HEK293 (cell line): ENCODE measurements around the gene PSTPIP2.
"Not testable (repeated sequence)": the region's sequence is repeated elsewhere in the genome, so short reads cannot be mapped to it uniquely, and the experiment has no call there.

Experiments
- CTCF ChIA-PET: fragments of 350-600 bp; formaldehyde crosslinking; extraction: SDS; loops from one replicate; lab custom pipeline; 2021; ENCODE audit warnings: antibody characterized with exemption; lab: Yijun Ruan, JAX
- POLR2A ChIA-PET: fragments of 300-600 bp; formaldehyde crosslinking; extraction: SDS; loops from one replicate; lab custom pipeline; 2020; ENCODE audit warnings: antibody characterized with exemption, inconsistent platforms; lab: Yijun Ruan, JAX
- H3K27ac ChIP-seq: fragments of 200-500 bp; sonication (Bioruptor generic); 2 replicates; pipeline ENCODE4 v1.5.1; 2014; ENCODE audit warnings: low read depth, low read length, control low read depth, inconsistent platforms; ENCODE audit errors: extremely low read depth
- H3K36me3 ChIP-seq, 2 experiments: fragments of 200-500 bp in 1 of 2; sonication (Bioruptor generic) in 1 of 2; 1 replicate in 1 of 2; 2 replicates in 1 of 2; pipeline ENCODE4 v1.5.1; 2014 to 2017; ENCODE audit warnings: inconsistent platforms in 2 of 2, low read length in 2 of 2; ENCODE audit not compliant: control insufficient read depth in 2 of 2, insufficient read depth in 1 of 2
- H3K4me1 ChIP-seq: fragments of 200-500 bp; sonication (Bioruptor generic); 2 replicates; pipeline ENCODE4 v1.5.1; 2014; ENCODE audit warnings: mild to moderate bottlenecking, low read length, inconsistent platforms; ENCODE audit not compliant: control insufficient read depth, insufficient read depth
- H3K4me3 ChIP-seq: 2 replicates; pipeline ENCODE4 v1.5.1; 2011; ENCODE audit warnings: low read depth, mild to moderate bottlenecking, control low read depth, low read length, moderate library complexity
- H3K9me3 ChIP-seq: fragments of 200-500 bp; sonication (Bioruptor generic); 2 replicates; pipeline ENCODE4 v1.5.1; 2014; ENCODE audit warnings: low read depth, low read length, inconsistent platforms; ENCODE audit not compliant: control insufficient read depth, insufficient read depth
- AEBP2 ChIP-seq: fragments of 450-650 bp; formaldehyde crosslinking; IDR thresholded peaks from 2 replicates; pipeline ENCODE4 v1.5.1; 2016; ENCODE audit warnings: missing biosample characterization, missing genetic modification characterization, borderline replicate concordance
- EGR2 ChIP-seq: fragments of 450-650 bp; formaldehyde crosslinking; IDR thresholded peaks from 2 replicates; pipeline ENCODE4 v1.5.1; 2016; ENCODE audit warnings: low read depth, missing biosample characterization, missing genetic modification characterization
- GLIS2 ChIP-seq: fragments of 450-650 bp; formaldehyde crosslinking; IDR thresholded peaks from 2 replicates; pipeline ENCODE4 v1.5.1; 2016; ENCODE audit warnings: missing biosample characterization, missing genetic modification characterization
- INSM2 ChIP-seq: fragments of 450-650 bp; formaldehyde crosslinking; IDR thresholded peaks from 2 replicates; pipeline ENCODE4 v1.5.1; 2016; ENCODE audit warnings: missing biosample characterization, missing genetic modification characterization
- KLF16 ChIP-seq: fragments of 450-650 bp; formaldehyde crosslinking; IDR thresholded peaks from 2 replicates; pipeline ENCODE4 v1.5.1; 2017; ENCODE audit warnings: missing biosample characterization, missing genetic modification characterization
- PRDM1 ChIP-seq: fragments of 450-650 bp; formaldehyde crosslinking; IDR thresholded peaks from 2 replicates; pipeline ENCODE4; 2016; ENCODE audit warnings: missing biosample characterization, missing genetic modification characterization
- RBAK ChIP-seq: fragments of 450-650 bp; formaldehyde crosslinking; IDR thresholded peaks from 2 replicates; pipeline ENCODE4 v1.5.1; 2016; ENCODE audit warnings: missing biosample characterization, missing genetic modification characterization
- SCRT2 ChIP-seq: fragments of 450-650 bp; formaldehyde crosslinking; IDR thresholded peaks from 2 replicates; pipeline ENCODE4 v1.5.1; 2016; ENCODE audit warnings: missing biosample characterization, missing genetic modification characterization
- SP7 ChIP-seq: fragments of 450-650 bp; formaldehyde crosslinking; IDR thresholded peaks from 2 replicates; pipeline ENCODE4 v1.5.1; 2016; ENCODE audit warnings: missing biosample characterization, missing genetic modification characterization
- ZBTB6 ChIP-seq: fragments of 450-650 bp; formaldehyde crosslinking; IDR thresholded peaks from 2 replicates; pipeline ENCODE4 v1.5.1; 2017; ENCODE audit warnings: missing biosample characterization, missing genetic modification characterization
- ZFP3 ChIP-seq: fragments of 450-650 bp; formaldehyde crosslinking; IDR thresholded peaks from 2 replicates; pipeline ENCODE4 v1.5.1; 2016; ENCODE audit warnings: low read depth, missing biosample characterization, missing genetic modification characterization
- ZIC2 ChIP-seq: fragments of 450-650 bp; formaldehyde crosslinking; IDR thresholded peaks from 2 replicates; pipeline ENCODE4 v1.5.1; 2016; ENCODE audit warnings: missing biosample characterization, missing genetic modification characterization
- ZNF132 ChIP-seq: fragments of 450-650 bp; formaldehyde crosslinking; IDR thresholded peaks from 2 replicates; pipeline ENCODE4 v1.5.1; 2017; ENCODE audit warnings: missing biosample characterization, missing genetic modification characterization, borderline replicate concordance
- ZNF138 ChIP-seq: fragments of 450-650 bp; formaldehyde crosslinking; IDR thresholded peaks from 2 replicates; pipeline ENCODE4 v1.5.1; 2016; ENCODE audit warnings: missing biosample characterization, missing genetic modification characterization, borderline replicate concordance
- ZNF175 ChIP-seq: fragments of 450-650 bp; formaldehyde crosslinking; IDR thresholded peaks from 2 replicates; pipeline ENCODE4 v1.5.1; 2016; ENCODE audit warnings: missing biosample characterization, missing genetic modification characterization
- ZNF266 ChIP-seq: fragments of 450-650 bp; formaldehyde crosslinking; IDR thresholded peaks from 2 replicates; pipeline ENCODE4 v1.5.1; 2016; ENCODE audit warnings: missing biosample characterization, missing genetic modification characterization, low read depth
- ZNF274 ChIP-seq, 2 experiments: fragments of 200-500 bp in 1 of 2; fragments of 450-650 bp in 1 of 2; sonication (Bioruptor generic) in 1 of 2; formaldehyde crosslinking in 1 of 2; IDR thresholded peaks; 2 replicates each; pipeline versions ENCODE4 v1.5.1 to v1.6.1; 2014 to 2016; ENCODE audit warnings: borderline replicate concordance in 1 of 2, inconsistent platforms in 1 of 2, low read length in 1 of 2, missing biosample characterization in 1 of 2, missing genetic modification characterization in 1 of 2
- ZNF302 ChIP-seq: fragments of 450-650 bp; formaldehyde crosslinking; IDR thresholded peaks from 2 replicates; pipeline ENCODE4 v1.5.1; 2016; ENCODE audit warnings: missing biosample characterization, missing genetic modification characterization, low read depth
- ZNF311 ChIP-seq: fragments of 450-650 bp; formaldehyde crosslinking; IDR thresholded peaks from 2 replicates; pipeline ENCODE4 v1.5.1; 2017; ENCODE audit warnings: missing biosample characterization, missing genetic modification characterization, borderline replicate concordance
- ZNF391 ChIP-seq: fragments of 450-650 bp; formaldehyde crosslinking; IDR thresholded peaks from 2 replicates; pipeline ENCODE4 v1.5.1; 2016; ENCODE audit warnings: low read depth, missing biosample characterization, missing genetic modification characterization, borderline replicate concordance
- ZNF404 ChIP-seq: fragments of 450-650 bp; formaldehyde crosslinking; IDR thresholded peaks from 2 replicates; pipeline ENCODE4 v1.5.1; 2017; ENCODE audit warnings: missing biosample characterization, missing genetic modification characterization
- ZNF416 ChIP-seq: fragments of 450-650 bp; formaldehyde crosslinking; IDR thresholded peaks from 2 replicates; pipeline ENCODE4 v1.5.1; 2016; ENCODE audit warnings: missing biosample characterization, missing genetic modification characterization
- ZNF426 ChIP-seq: fragments of 450-650 bp; formaldehyde crosslinking; IDR thresholded peaks from 2 replicates; pipeline ENCODE4 v1.5.1; 2017; ENCODE audit warnings: missing biosample characterization, missing genetic modification characterization, mild to moderate bottlenecking, inconsistent platforms, moderate library complexity
- ZNF558 ChIP-seq: fragments of 450-650 bp; formaldehyde crosslinking; IDR thresholded peaks from 2 replicates; pipeline ENCODE4 v1.5.1; 2016; ENCODE audit warnings: missing biosample characterization, missing genetic modification characterization
- ZNF580 ChIP-seq: fragments of 450-650 bp; formaldehyde crosslinking; IDR thresholded peaks from 2 replicates; pipeline ENCODE4 v1.5.1; 2016; ENCODE audit warnings: missing biosample characterization, missing genetic modification characterization
- ZNF654 ChIP-seq: fragments of 450-650 bp; formaldehyde crosslinking; IDR thresholded peaks from 2 replicates; pipeline ENCODE4 v1.5.1; 2016; ENCODE audit warnings: low read depth, missing biosample characterization, missing genetic modification characterization
- ZNF791 ChIP-seq: fragments of 450-650 bp; formaldehyde crosslinking; IDR thresholded peaks from 2 replicates; pipeline ENCODE4 v1.5.1; 2016; ENCODE audit warnings: missing biosample characterization, missing genetic modification characterization
- ZSCAN16 ChIP-seq: fragments of 450-650 bp; formaldehyde crosslinking; IDR thresholded peaks from 2 replicates; pipeline ENCODE4 v1.5.1; 2016; ENCODE audit warnings: missing biosample characterization, missing genetic modification characterization

PSTPIP2 gene

GRCh38 chr18:46048641-46049040, 23.4 kb downstream of the PSTPIP2 start:
- H3K9me3 ChIP-seq: no peaks in the 10 kb centered on the region
- H3K4me3 ChIP-seq: no peak overlapping the region
- POLR2A ChIA-PET: no interaction called here
- H3K27ac ChIP-seq: no peak overlapping the region
- H3K4me1 ChIP-seq: no peaks in the 10 kb centered on the region
- TF ChIP-seq ZNF138 (tag by site-specific recombination): no peak
- TF ChIP-seq ZNF654: no peak
- TF ChIP-seq ZNF558: no peak
- TF ChIP-seq ZNF311: no peak
- TF ChIP-seq ZBTB6: no peak
- no peak for TF ChIP-seq ZNF302 (tag by site-specific recombination)
- TF ChIP-seq ZNF404: no peak
- TF ChIP-seq ZNF580 (tag by site-specific recombination): no peak
- no peak for TF ChIP-seq ZIC2 (tag by site-specific recombination)
- no peak for TF ChIP-seq ZFP3 (tag by site-specific recombination)
- TF ChIP-seq KLF16 (tag by site-specific recombination): no peak
- TF ChIP-seq INSM2 (tag by site-specific recombination): no peak
- TF ChIP-seq ZNF426 (tag by site-specific recombination): no peak
- TF ChIP-seq SCRT2: no peak
- no peak for TF ChIP-seq ZNF132 (tag by site-specific recombination)
- no peak for TF ChIP-seq ZNF416 (tag by site-specific recombination)
- no peak for TF ChIP-seq AEBP2 (tag by site-specific recombination)
- no peak for TF ChIP-seq ZSCAN16 (tag by site-specific recombination)
- no peak for TF ChIP-seq SP7 (tag by site-specific recombination)
- no peak for TF ChIP-seq RBAK (tag by site-specific recombination)
- CTCF ChIA-PET: interaction anchor here (0.7 to 1.0 kb wide), 4 partner anchors 17 to 1519 kb away, joined by 3 to 5 read pairs (median 4); no protein-coding TSS in a partner anchor
- H3K36me3 ChIP-seq: no peaks in the 10 kb centered on the region

- CTCF ChIA-PET, POLR2A ChIA-PET, H3K36me3 ChIP-seq, H3K9me3 ChIP-seq, H3K27ac ChIP-seq, H3K4me1 ChIP-seq, H3K4me3 ChIP-seq: not testable (repeated sequence)
Observed at GRCh38 chr18:46047369-46047768, 24.7 kb downstream of the PSTPIP2 start.

- POLR2A ChIA-PET: no interaction called here
- no peak overlapping the region for H3K27ac ChIP-seq
- no peaks in the 10 kb centered on the region for H3K36me3 ChIP-seq
- CTCF ChIA-PET: interaction anchor here (0.8 kb wide), 1 partner anchor 27 kb away, joined by 3 read pairs; no protein-coding TSS in a partner anchor
- no peak overlapping the region for H3K4me3 ChIP-seq
- H3K4me1 ChIP-seq: no peaks in the 10 kb centered on the region
- H3K9me3 ChIP-seq: no peaks in the 10 kb centered on the region
- TF ChIP-seq ZNF274 (IDR thresholded peaks at IDR 0.05; ENCODE audit: low read length) (no peak), ZNF274 (tag by site-specific recombination; IDR thresholded peaks at IDR 0.05; ENCODE audit: borderline replicate concordance) (no peak), ZNF266 (tag by site-specific recombination) (no peak), ZNF791 (tag by site-specific recombination) (no peak), ZNF391 (tag by site-specific recombination) (no peak), ZNF426 (tag by site-specific recombination) (no peak), GLIS2 (tag by site-specific recombination) (no peak), EGR2 (tag by site-specific recombination) (no peak), ZNF175 (tag by site-specific recombination) (no peak), PRDM1 (tag by site-specific recombination) (no peak)
Observed at GRCh38 chr18:46046688-46047087, 25.4 kb downstream of the PSTPIP2 start.
